SU-DHL-6 (cell line): ENCODE measurements around the gene CALML3.

Experiments used
- H2AFZ ChIP-seq: fragments of 200-600 bp; sonication (generic); 2 replicates; pipeline ENCODE4 v1.6.1; 2014; ENCODE audit warnings: low read depth, mild to moderate bottlenecking, moderate library complexity, mixed read lengths, antibody characterized with exemption, low read length; ENCODE audit not compliant: severe bottlenecking
- H3F3A ChIP-seq: fragments of 200-600 bp; shearing (Covaris generic); 2 replicates; pipeline ENCODE4 v1.6.0; 2016; ENCODE audit warnings: antibody characterized with exemption, mild to moderate bottlenecking; ENCODE audit not compliant: insufficient read depth
- H3K27ac ChIP-seq: fragments of 200-600 bp; sonication (generic); 2 replicates; pipeline ENCODE4 v1.5.1; 2016; ENCODE audit warnings: low read depth, mild to moderate bottlenecking, low read length, moderate library complexity, mixed read lengths
- H3K27me3 ChIP-seq: fragments of 200-600 bp; sonication (generic), shearing (Covaris generic); 2 replicates; pipeline ENCODE4 v1.6.0; 2014; ENCODE audit warnings: mild to moderate bottlenecking, low read length
- H3K36me3 ChIP-seq: fragments of 200-600 bp; sonication (generic); 2 replicates; pipeline ENCODE4 v1.6.1; 2014; ENCODE audit warnings: mild to moderate bottlenecking, low read length, mixed read lengths
- H3K4me2 ChIP-seq: fragments of 300-600, 200-600 bp; shearing (Covaris generic), sonication (generic); 2 replicates; pipeline ENCODE4 v1.6.0; 2014; ENCODE audit warnings: low read length, low read depth, mild to moderate bottlenecking; ENCODE audit not compliant: poor library complexity, severe bottlenecking
- H3K4me3 ChIP-seq: fragments of 200-600 bp; sonication (generic); 2 replicates; pipeline ENCODE4 v1.5.1; 2014; ENCODE audit warnings: antibody characterized with exemption, low read length, mild to moderate bottlenecking, mixed read lengths; ENCODE audit not compliant: insufficient read depth, poor library complexity, severe bottlenecking
- H3K79me2 ChIP-seq: fragments of 200-600 bp; sonication (generic); 2 replicates; pipeline ENCODE4 v1.6.1; 2014; ENCODE audit warnings: mild to moderate bottlenecking, low read length, moderate library complexity; ENCODE audit not compliant: insufficient read depth
- H3K9ac ChIP-seq: fragments of 200-600 bp; sonication (generic); 2 replicates; pipeline ENCODE4 v1.7.0; 2014; ENCODE audit warnings: mild to moderate bottlenecking, low read length
- H3K9me2 ChIP-seq: fragments of 200-600 bp; sonication (generic); replicated peaks from 2 replicates; pipeline ENCODE4 v1.6.1; 2014; ENCODE audit warnings: low read length; ENCODE audit not compliant: insufficient read depth
- H3K9me3 ChIP-seq: fragments of 200-600 bp; sonication (generic); 2 replicates; pipeline ENCODE4 v1.6.1; 2014; ENCODE audit warnings: low read length, mixed read lengths; ENCODE audit not compliant: insufficient read depth
- H4K20me1 ChIP-seq: fragments of 200-600 bp; sonication (generic); 2 replicates; pipeline ENCODE4 v1.6.1; 2014; ENCODE audit warnings: low read depth, mild to moderate bottlenecking, antibody characterized with exemption, low read length, moderate library complexity, mixed read lengths
- EZH2phosphoT487 ChIP-seq: fragments of 200-600 bp; sonication (generic), shearing (Covaris generic); conservative IDR thresholded peaks from 2 replicates; pipeline ENCODE4 v1.6.1; 2018; ENCODE audit warnings: mild to moderate bottlenecking, antibody characterized with exemption, low read length, moderate library complexity, mixed read lengths
- TF ChIP-seq, protein P1 (sequence below): fragments of 200-600 bp; sonication (generic); IDR thresholded peaks from one replicate; pipeline ENCODE4 v1.5.1; 2017; ENCODE audit warnings: antibody characterized with exemption, mild to moderate bottlenecking, low read length, moderate library complexity; ENCODE audit not compliant: insufficient read depth, poor library complexity, severe bottlenecking

The CALML3 gene

GRCh38 chr10:5486853-5487235 is 37.9 kb upstream of the CALML3 start:
- TF ChIP-seq, protein P1, sequence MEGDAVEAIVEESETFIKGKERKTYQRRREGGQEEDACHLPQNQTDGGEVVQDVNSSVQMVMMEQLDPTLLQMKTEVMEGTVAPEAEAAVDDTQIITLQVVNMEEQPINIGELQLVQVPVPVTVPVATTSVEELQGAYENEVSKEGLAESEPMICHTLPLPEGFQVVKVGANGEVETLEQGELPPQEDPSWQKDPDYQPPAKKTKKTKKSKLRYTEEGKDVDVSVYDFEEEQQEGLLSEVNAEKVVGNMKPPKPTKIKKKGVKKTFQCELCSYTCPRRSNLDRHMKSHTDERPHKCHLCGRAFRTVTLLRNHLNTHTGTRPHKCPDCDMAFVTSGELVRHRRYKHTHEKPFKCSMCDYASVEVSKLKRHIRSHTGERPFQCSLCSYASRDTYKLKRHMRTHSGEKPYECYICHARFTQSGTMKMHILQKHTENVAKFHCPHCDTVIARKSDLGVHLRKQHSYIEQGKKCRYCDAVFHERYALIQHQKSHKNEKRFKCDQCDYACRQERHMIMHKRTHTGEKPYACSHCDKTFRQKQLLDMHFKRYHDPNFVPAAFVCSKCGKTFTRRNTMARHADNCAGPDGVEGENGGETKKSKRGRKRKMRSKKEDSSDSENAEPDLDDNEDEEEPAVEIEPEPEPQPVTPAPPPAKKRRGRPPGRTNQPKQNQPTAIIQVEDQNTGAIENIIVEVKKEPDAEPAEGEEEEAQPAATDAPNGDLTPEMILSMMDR = no peak
- no peak for TF ChIP-seq EZH2phosphoT487
- no peak overlapping the region for H2AFZ ChIP-seq
- H3F3A ChIP-seq = no peaks in the 10 kb centered on the region
- no peaks in the 10 kb centered on the region for H3K79me2 ChIP-seq
- H3K9me3 ChIP-seq = no peaks in the 10 kb centered on the region
- no peaks in the 10 kb centered on the region for H4K20me1 ChIP-seq
- no peak overlapping the region for H3K4me2 ChIP-seq
- no peaks in the 10 kb centered on the region for H3K27me3 ChIP-seq
- H3K9me2 ChIP-seq = no peaks in the 10 kb centered on the region
- no peak overlapping the region for H3K27ac ChIP-seq
- no peak overlapping the region for H3K4me3 ChIP-seq
- no peaks in the 10 kb centered on the region for H3K36me3 ChIP-seq
- no peak overlapping the region for H3K9ac ChIP-seq

GRCh38 chr10:5488272-5489161 is 36.2 kb upstream of the CALML3 start:
- no peak overlapping the region for H3K27ac ChIP-seq

DNA sequence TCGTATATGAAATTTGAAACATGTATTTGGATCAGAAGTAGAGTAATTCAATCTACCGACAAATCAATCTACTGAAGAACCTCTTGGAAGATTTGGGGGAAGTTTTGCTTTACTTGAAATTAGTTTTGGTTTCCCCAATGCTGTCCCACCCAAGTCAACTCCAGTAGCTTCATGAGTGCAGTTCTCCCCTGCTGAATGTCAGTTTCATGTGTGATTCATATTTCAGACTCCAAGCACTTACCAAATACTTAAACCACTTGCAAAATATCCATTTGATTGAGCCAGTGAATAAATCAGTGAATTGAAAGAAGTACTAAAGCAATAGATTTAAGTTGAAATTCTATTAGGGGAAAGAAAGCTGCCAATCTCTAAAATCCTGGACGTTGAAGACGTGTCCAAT is 34.7 kb upstream of the CALML3 start:
- no peaks in the 10 kb centered on the region for H3K27me3 ChIP-seq
- no peak overlapping the region for H2AFZ ChIP-seq
- no peak for TF ChIP-seq EZH2phosphoT487
- TF ChIP-seq, protein P1 = no peak

More at GRCh38 chr10:5488272-5489161, 36.2 kb upstream of the CALML3 start:
- no peaks in the 10 kb centered on the region for H3K9me3 ChIP-seq
- H3K4me2 ChIP-seq = no peak overlapping the region
- H4K20me1 ChIP-seq = no peaks in the 10 kb centered on the region
- H3K9me2 ChIP-seq = no peaks in the 10 kb centered on the region
- no peaks in the 10 kb centered on the region for H3F3A ChIP-seq
- H3K27me3 ChIP-seq = no peaks in the 10 kb centered on the region
- TF ChIP-seq, protein P1 = no peak
- no peak for TF ChIP-seq EZH2phosphoT487
- H3K36me3 ChIP-seq = no peaks in the 10 kb centered on the region
- no peak overlapping the region for H3K9ac ChIP-seq
- no peak overlapping the region for H3K4me3 ChIP-seq
- no peaks in the 10 kb centered on the region for H3K79me2 ChIP-seq
- H2AFZ ChIP-seq = no peak overlapping the region

More for the DNA sequence above, 34.7 kb upstream of the CALML3 start:
- no peak overlapping the region for H3K4me3 ChIP-seq
- H3K4me2 ChIP-seq = no peak overlapping the region
- H3F3A ChIP-seq = no peaks in the 10 kb centered on the region
- H3K27ac ChIP-seq = no peak overlapping the region
- no peaks in the 10 kb centered on the region for H3K36me3 ChIP-seq
- no peaks in the 10 kb centered on the region for H4K20me1 ChIP-seq
- no peak overlapping the region for H3K9ac ChIP-seq
- H3K9me2 ChIP-seq = no peaks in the 10 kb centered on the region
- H3K79me2 ChIP-seq = no peaks in the 10 kb centered on the region
- no peaks in the 10 kb centered on the region for H3K9me3 ChIP-seq
